ENCODE data around the gene DNAJC8. TPM values are rescaled to one million over a fixed set of nuclear protein-coding genes. Genes with fewer than 3 reads are reported as not detected.

Gene DNAJC8
- total and polyA plus RNA-seq, 2 of the 8 experiments (the other 6 are each of a cell fraction or from before 2014, with no cell fraction given), result 116 to 134 TPM

- no peak for TF ChIP-seq CHD7 (IDR thresholded peaks at IDR 0.05; ENCODE audit: insufficient replicate concordance, low read length)
- TF ChIP-seq FOSL1 (IDR thresholded peaks at IDR 0.05; ENCODE audit: insufficient read depth, low read depth, low read length), result no peak
- TF ChIP-seq NANOG (IDR thresholded peaks at IDR 0.05; ENCODE audit: insufficient read depth, low read depth, low read length, poor library complexity, severe bottlenecking), result no peak
- TF ChIP-seq BACH1 (IDR thresholded peaks at IDR 0.05; ENCODE audit: low read length), result no peak
- no peak for TF ChIP-seq EZH2 (IDR thresholded peaks at IDR 0.05; ENCODE audit: low read depth, low read length, severe bottlenecking)
- no peak for TF ChIP-seq JUND (IDR thresholded peaks at IDR 0.05; ENCODE audit: low read length)
- no peak for TF ChIP-seq EP300 (IDR thresholded peaks at IDR 0.05; ENCODE audit: borderline replicate concordance in 1 of 2, low read depth in 2 of 2, low read length in 2 of 2)
- TF ChIP-seq CEBPB (IDR thresholded peaks at IDR 0.05; ENCODE audit: low read depth, low read length), result no peak
Observed at GRCh38 chr1:28235755-28236655, 3.2 kb upstream of the DNAJC8 start, which contains the start of gene ATP5IF1 (continued).
